B cell (primary cell): ENCODE results near the gene VAV3. TPM values are rescaled to one million over a fixed set of nuclear protein-coding genes. Genes with fewer than 3 reads are reported as not detected.
A peak's percentile ranks its signal among the peaks of the same experiment; 100 is the strongest.

Source experiments
- ATAC-seq: fragments of 200-7000 bp; cut with Tn5 transposase; one replicate; pipeline ENCODE4 v1.10.0; 2021; ENCODE audit warnings: low read depth, mild to moderate bottlenecking, moderate number of reproducible peaks, moderate library complexity
- CTCF ChIA-PET: fragments of 350-600 bp; sonication (Branson Sonifier 250); formaldehyde crosslinking; loops from one replicate; lab custom pipeline; 2021; ENCODE audit warnings: antibody characterized with exemption, inconsistent platforms; lab: Charles Lee
- POLR2A ChIA-PET: fragments of 350-600 bp; sonication (Branson Sonifier 250); formaldehyde crosslinking; loops from one replicate; lab custom pipeline; 2021; ENCODE audit warnings: antibody characterized with exemption; lab: Charles Lee
- DNase-seq: peaks from one replicate; pipeline ENCODE4 v3.0.0; 2013
- H2AFZ ChIP-seq: 2 replicates; pipeline ENCODE4 v1.6.1; 2012; ENCODE audit warnings: mild to moderate bottlenecking, low read depth, low read length; ENCODE audit not compliant: insufficient read depth, poor library complexity, severe bottlenecking
- H3K27ac ChIP-seq, 2 donors: 1 replicate in 1 of 2; 2 replicates in 1 of 2; pipeline ENCODE4 v1.5.1; 2012 to 2013; ENCODE audit warnings: low read length in 2 of 2, mild to moderate bottlenecking in 2 of 2, moderate library complexity in 1 of 2
- H3K27me3 ChIP-seq, 4 experiments: fragments of 200-600 bp in 1 of 4; sonication (generic) in 1 of 4; replicated peaks in 1 of 4; 1 replicate in 2 of 4; 2 replicates in 2 of 4; pipeline versions ENCODE4 v1.6.1 to v1.7.0; 2013 to 2016; ENCODE audit warnings: low read length in 3 of 4, mild to moderate bottlenecking in 2 of 4, mixed read lengths in 1 of 4, moderate library complexity in 1 of 4; ENCODE audit not compliant: insufficient read depth in 4 of 4, control insufficient read depth in 3 of 4; ENCODE audit errors: control extremely low read depth in 1 of 4
- H3K36me3 ChIP-seq, 2 experiments: replicated peaks in 1 of 2; 1 replicate in 1 of 2; 2 replicates in 1 of 2; pipeline versions ENCODE4 v1.6.1 to v1.7.1; 2013; ENCODE audit warnings: low read length in 1 of 2; ENCODE audit not compliant: insufficient read depth in 2 of 2, control insufficient read depth in 1 of 2; ENCODE audit errors: control extremely low read depth in 1 of 2, extremely low read depth in 1 of 2
- H3K4me1 ChIP-seq, 2 donors: fragments of 200-600 bp in 1 of 2; sonication (generic) in 1 of 2; 1 replicate in 1 of 2; 2 replicates in 1 of 2; pipeline versions ENCODE4 v1.5.1 to v1.6.1; 2013 to 2017; ENCODE audit warnings: low read length in 2 of 2; ENCODE audit not compliant: control insufficient read depth in 2 of 2, insufficient read depth in 2 of 2
- H3K4me2 ChIP-seq: replicated peaks from 2 replicates; pipeline ENCODE3; 2012; ENCODE audit warnings: mild to moderate bottlenecking, low read depth, low read length; ENCODE audit not compliant: poor library complexity, severe bottlenecking
- H3K4me3 ChIP-seq, 5 experiments: fragments of 200-600 bp in 1 of 5; sonication (generic) in 1 of 5; 1 replicate in 3 of 5; 2 replicates in 2 of 5; pipeline versions ENCODE4 v1.5.1 to v1.7.0; 2011 to 2016; ENCODE audit warnings: low read length in 4 of 5, mild to moderate bottlenecking in 4 of 5, low read depth in 2 of 5, control low read depth in 1 of 5, moderate library complexity in 1 of 5; ENCODE audit not compliant: insufficient read depth in 1 of 5; ENCODE audit errors: control extremely low read depth in 1 of 5, extremely low read depth in 1 of 5
- H3K79me2 ChIP-seq: fragments of 200-600 bp; sonication (generic); one replicate; pipeline ENCODE4 v1.6.0; 2016; ENCODE audit warnings: low read length; ENCODE audit not compliant: control insufficient read depth, insufficient read depth
- H3K9ac ChIP-seq: fragments of 200-600 bp; sonication (generic); 2 replicates; pipeline ENCODE4 v1.6.1; 2017; ENCODE audit warnings: mild to moderate bottlenecking, low read length, moderate library complexity
- H3K9me3 ChIP-seq, 3 donors: one replicate each; pipeline versions ENCODE4 v1.6.1 to v1.7.1; 2013; ENCODE audit warnings: low read length in 2 of 3; ENCODE audit not compliant: control insufficient read depth in 2 of 3, insufficient read depth in 1 of 3; ENCODE audit errors: control extremely low read depth in 1 of 3
- H4K20me1 ChIP-seq: 2 replicates; pipeline ENCODE4 v1.6.0; 2012; ENCODE audit warnings: mild to moderate bottlenecking, low read length; ENCODE audit not compliant: insufficient read depth, control insufficient read depth, poor library complexity, severe bottlenecking
- H3K27ac Mint-ChIP-seq: one replicate; pipeline ENCODE4 v1.8.0; 2021; ENCODE audit warnings: mixed read lengths
- H3K27me3 Mint-ChIP-seq: one replicate; pipeline ENCODE4 v1.8.0; 2021; ENCODE audit warnings: mixed read lengths
- H3K4me1 Mint-ChIP-seq: one replicate; pipeline ENCODE4 v1.8.0; 2021; ENCODE audit warnings: mixed read lengths
- H3K4me3 Mint-ChIP-seq: one replicate; pipeline ENCODE4 v1.8.0; 2021; ENCODE audit warnings: mixed read lengths
- H3K9me3 Mint-ChIP-seq: one replicate; pipeline ENCODE4 v1.8.0; 2022; ENCODE audit warnings: mixed read lengths; ENCODE audit not compliant: insufficient read depth
- EZH2 ChIP-seq: IDR thresholded peaks from 2 replicates; pipeline ENCODE4 v1.6.1; 2012; ENCODE audit warnings: borderline replicate concordance, low read depth, mild to moderate bottlenecking, moderate library complexity, low read length; ENCODE audit not compliant: insufficient read depth, poor library complexity, severe bottlenecking
- WGBS: methylation state at CpG from one replicate; pipeline ENCODE4 v1.1.5; 2013; ENCODE audit warnings: missing lambda C conversion rate; ENCODE audit not compliant: insufficient coverage; 5-methylcytosine and 5-hydroxymethylcytosine counted together
- intact Hi-C: fragments of 100-400 bp; cut with micrococcal nuclease; formaldehyde crosslinking; loops from one replicate; pipeline ENCODE4 v1.10.0; 2022
- polyA plus RNA-seq: library from polyadenylated mRNA; depleted of rRNA; stranded (reverse); fragments of >200 nt; gene quantifications from 2 replicates; pipeline ENCODE4 v1.2.3, GENCODE V29; 2012
- total RNA-seq, 2 donors: library from RNA; stranded (reverse); fragments of 120-200 nt in 1 of 2; gene quantifications; 1 replicate in 1 of 2; 2 replicates in 1 of 2; pipeline versions ENCODE4 v1.2.3 to v1.2.4, GENCODE V29; 2013 to 2022
- TF ChIP-seq, protein P1 (sequence below): fragments of 200-600 bp; IDR thresholded peaks from one replicate; pipeline ENCODE4 v1.8.0; 2022; ENCODE audit warnings: antibody characterized with exemption, mild to moderate bottlenecking

The VAV3 gene
- total and polyA plus RNA-seq, 2 donors (not counting 1 experiment from before 2014, with no cell fraction given) = 14.8 to 32.5 TPM

DNA sequence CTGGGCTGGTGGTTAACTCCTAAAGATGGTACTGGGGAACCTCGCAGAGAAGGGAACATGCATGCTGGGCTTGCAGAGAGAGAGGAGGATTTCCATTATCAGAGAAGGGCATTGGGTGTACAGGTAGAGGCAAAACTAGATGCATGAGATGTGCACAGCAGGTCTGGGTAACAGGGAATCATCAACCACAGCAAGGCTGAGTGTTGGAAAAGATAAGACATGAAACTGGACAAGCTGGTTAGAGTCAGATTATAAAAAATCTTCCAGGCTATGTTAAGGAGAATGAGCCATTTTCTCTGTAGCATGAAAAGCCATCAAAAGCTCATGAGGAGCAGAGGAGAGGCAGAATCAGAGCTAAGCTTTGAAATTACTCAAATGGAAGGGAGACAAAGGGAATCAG, 147.8 kb downstream of the VAV3 start:
- Mint-ChIP-seq H3K9me3 (no peaks in the 10 kb centered on the region), H3K4me3 (no peak overlapping the region), H3K4me1 (peaks cover 52% of the 10 kb centered on the region), H3K27me3 (no peaks in the 10 kb centered on the region), H3K27ac (no peak overlapping the region)
- Histone ChIP-seq H3K27ac (no peak overlapping the region), H3K9me3 (no peaks in the 10 kb centered on the region), H3K79me2 (peaks cover 99% of the 10 kb centered on the region), H3K9ac (no peak overlapping the region), H3K36me3 (peaks cover 4 to 6% of the 10 kb centered on the region in 2 experiments), H3K4me1 (peaks cover 10 to 26% of the 10 kb centered on the region in 2 donors), H4K20me1 (no peaks in the 10 kb centered on the region), H3K4me2 (peak overlapping the region; percentile 16), H2AFZ (no peak overlapping the region), H3K4me3 (no peak overlapping the region), H3K27me3 (no peaks in the 10 kb centered on the region)
- ATAC-seq (no peak), DNase-seq (no peak)
- WGBS = 100% methylated on average over 1 of the region's 1 CpG
- ChIA-PET POLR2A (no interaction called here), CTCF (interaction anchor here (1.0 kb wide), 1 partner anchor 34 kb away, joined by 3 read pairs; no protein-coding TSS in a partner anchor)
- TF ChIP-seq, protein P1, sequence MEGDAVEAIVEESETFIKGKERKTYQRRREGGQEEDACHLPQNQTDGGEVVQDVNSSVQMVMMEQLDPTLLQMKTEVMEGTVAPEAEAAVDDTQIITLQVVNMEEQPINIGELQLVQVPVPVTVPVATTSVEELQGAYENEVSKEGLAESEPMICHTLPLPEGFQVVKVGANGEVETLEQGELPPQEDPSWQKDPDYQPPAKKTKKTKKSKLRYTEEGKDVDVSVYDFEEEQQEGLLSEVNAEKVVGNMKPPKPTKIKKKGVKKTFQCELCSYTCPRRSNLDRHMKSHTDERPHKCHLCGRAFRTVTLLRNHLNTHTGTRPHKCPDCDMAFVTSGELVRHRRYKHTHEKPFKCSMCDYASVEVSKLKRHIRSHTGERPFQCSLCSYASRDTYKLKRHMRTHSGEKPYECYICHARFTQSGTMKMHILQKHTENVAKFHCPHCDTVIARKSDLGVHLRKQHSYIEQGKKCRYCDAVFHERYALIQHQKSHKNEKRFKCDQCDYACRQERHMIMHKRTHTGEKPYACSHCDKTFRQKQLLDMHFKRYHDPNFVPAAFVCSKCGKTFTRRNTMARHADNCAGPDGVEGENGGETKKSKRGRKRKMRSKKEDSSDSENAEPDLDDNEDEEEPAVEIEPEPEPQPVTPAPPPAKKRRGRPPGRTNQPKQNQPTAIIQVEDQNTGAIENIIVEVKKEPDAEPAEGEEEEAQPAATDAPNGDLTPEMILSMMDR = no peak
- TF ChIP-seq EZH2 = no peak
- intact Hi-C loops = no loop called here

DNA sequence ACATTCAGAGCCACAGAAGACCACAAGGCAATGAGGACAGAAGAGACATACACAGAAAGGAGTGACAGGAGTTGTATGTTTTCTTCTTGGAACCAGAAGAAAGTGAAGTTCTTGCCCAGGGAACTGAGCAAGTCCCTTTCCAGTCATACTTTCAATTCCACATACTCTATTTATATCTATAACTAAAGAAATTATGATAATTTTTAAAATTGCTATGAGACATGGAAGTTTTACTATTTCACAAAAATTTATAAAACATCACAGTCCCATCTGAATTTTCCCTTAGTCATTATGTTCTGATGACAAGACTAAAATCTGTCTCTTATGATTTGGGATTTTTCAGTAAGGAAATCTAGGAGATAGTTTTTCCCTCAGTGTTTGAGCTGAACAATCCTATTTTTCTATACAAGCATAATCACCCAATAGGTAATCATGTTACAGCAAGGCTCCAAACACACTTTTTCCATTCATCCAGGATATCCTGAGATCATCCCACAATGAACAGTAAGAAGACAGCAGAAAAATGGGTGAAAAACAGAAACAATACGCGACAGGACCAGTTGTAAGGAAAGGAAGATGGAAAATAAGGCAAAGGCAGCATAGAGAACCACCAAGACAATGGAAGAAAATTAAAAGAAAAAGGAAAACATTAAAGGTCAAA, 154.6 kb downstream of the VAV3 start:
- Histone ChIP-seq H4K20me1 (no peaks in the 10 kb centered on the region), H3K79me2 (peaks cover 98% of the 10 kb centered on the region), H3K4me2 (peak overlapping the region; percentile 27), H3K4me1 (peaks cover 46 to 68% of the 10 kb centered on the region in 2 donors), H3K27me3 (no peaks in the 10 kb centered on the region), H3K27ac (peak overlapping the region in 1 of 2 donors; percentile 11), H3K9ac (no peak overlapping the region), H2AFZ (no peak overlapping the region), H3K36me3 (peaks cover 2 to 5% of the 10 kb centered on the region in 2 experiments), H3K4me3 (no peak overlapping the region), H3K9me3 (peaks cover 0 to 3% (median 0%) of the 10 kb centered on the region in 3 donors)
- ATAC-seq = no peak
- no peaks in the 10 kb centered on the region for H3K27me3 Mint-ChIP-seq
- no CpG with 5 or more reads among the region's 2 CpGs for WGBS
- no peak overlapping the region for H3K4me3 Mint-ChIP-seq
- ChIA-PET CTCF (no interaction called here), POLR2A (no interaction called here)
- H3K27ac Mint-ChIP-seq = no peak overlapping the region
- intact Hi-C loops = no loop called here
- peaks cover 74% of the 10 kb centered on the region for H3K4me1 Mint-ChIP-seq
- TF ChIP-seq, protein P1 = no peak
- TF ChIP-seq EZH2 = no peak
- DNase-seq = no peak
- no peaks in the 10 kb centered on the region for H3K9me3 Mint-ChIP-seq
